Measurements from ENCODE around the gene CRABP2. TPM values are rescaled to one million over a fixed set of nuclear protein-coding genes. Genes with fewer than 3 reads are reported as not detected.

The CRABP2 gene
- total and polyA plus RNA-seq, 12 donors, result 0.25 to 2.7 (median 1.3) TPM; not detected in 1

- Histone ChIP-seq H3K4me3 (no peak overlapping the region), H3K27me3 (no peaks in the 10 kb centered on the region), H3K4me1 (peaks cover 12 to 20% (median 15%) of the 10 kb centered on the region in 9 donors), H3K36me3 (peaks cover 0 to 63% (median 20%) of the 10 kb centered on the region in 9 donors), H3K27ac (no peak overlapping the region), H3K9me3 (no peaks in the 10 kb centered on the region)
- TF ChIP-seq CTCF (IDR thresholded peaks at IDR 0.05), result no peak
- intact Hi-C loops (cut with DNase I), result loop anchor here in 7 of 10 donors (2.0 to 10.0 kb wide), 4 partner anchors 30 to 204 kb away; partner anchors contain the start of genes INSRR (in 2 of the 7) and LRRC71 (in 1 of the 7)
- no peak for ATAC-seq
- WGBS, 2 donors, result 55 to 56% methylated on average over 2 of the region's 2 CpGs
- no peak for DNase-seq
Measured at GRCh38 chr1:156721131-156721530, 15.7 kb upstream of the CRABP2 start.

- TF ChIP-seq CTCF (IDR thresholded peaks at IDR 0.05), result no peak
- H3K27ac ChIP-seq, result no peak overlapping the region
- ATAC-seq (no peak), DNase-seq (no peak)
- intact Hi-C loops (cut with DNase I), result no loop called here
- H3K4me3 ChIP-seq, result no peak overlapping the region
- peaks cover 0 to 45% (median 0%) of the 10 kb centered on the region in 9 donors for H3K36me3 ChIP-seq
- WGBS, 2 donors, result 78 to 85% methylated on average over 4 of the region's 4 CpGs
- no peaks in the 10 kb centered on the region for H3K9me3 ChIP-seq
- no peaks in the 10 kb centered on the region for H3K27me3 ChIP-seq
- no peaks in the 10 kb centered on the region for H3K4me1 ChIP-seq
Measured at GRCh38 chr1:156717351-156717750, 12.0 kb upstream of the CRABP2 start.

GRCh38 chr1:156714830-156715229 lies 9.4 kb upstream of the CRABP2 start:
- H3K27me3 ChIP-seq, result no peaks in the 10 kb centered on the region
- H3K36me3 ChIP-seq, result peaks cover 0 to 21% (median 0%) of the 10 kb centered on the region in 9 donors
- no peak overlapping the region for H3K27ac ChIP-seq
- intact Hi-C loops (cut with DNase I), result no loop called here
- 82 to 84% methylated on average over 3 of the region's 3 CpGs for WGBS, 2 donors
- no peak overlapping the region for H3K4me3 ChIP-seq
- H3K4me1 ChIP-seq, result peaks cover 0 to 8% (median 4%) of the 10 kb centered on the region in 9 donors
- no peaks in the 10 kb centered on the region for H3K9me3 ChIP-seq
- DNase-seq, result no peak
- no peak for ATAC-seq
- TF ChIP-seq CTCF (IDR thresholded peaks at IDR 0.05), result no peak

GRCh38 chr1:156712626-156713025 lies 7.2 kb upstream of the CRABP2 start:
- intact Hi-C loops (cut with DNase I), result no loop called here
- Histone ChIP-seq H3K9me3 (no peaks in the 10 kb centered on the region), H3K36me3 (peaks cover 0 to 14% (median 0%) of the 10 kb centered on the region in 9 donors), H3K4me1 (peaks cover 0 to 29% (median 11%) of the 10 kb centered on the region in 9 donors), H3K4me3 (no peak overlapping the region), H3K27ac (no peak overlapping the region), H3K27me3 (no peaks in the 10 kb centered on the region)
- DNase-seq, result no peak
- WGBS, 2 donors, result 80 to 81% methylated on average over 3 of the region's 3 CpGs
- TF ChIP-seq CTCF (IDR thresholded peaks at IDR 0.05), result no peak
- no peak for ATAC-seq

Measured in heart right ventricle (tissue), 16 donors.